H1 (cell line): Measurements from ENCODE around the gene GALNT12. TPM values are rescaled to one million over a fixed set of nuclear protein-coding genes. Genes with fewer than 3 reads are reported as not detected.
A peak's percentile ranks its signal among the peaks of the same experiment; 100 is the strongest.

Experiments
- CTCF ChIA-PET: fragments of 300-600 bp; sonication (Branson Sonifier 250); formaldehyde crosslinking; loops from one replicate; lab custom pipeline; 2021; ENCODE audit not compliant: partially characterized antibody; lab: Charles Lee
- POLR2A ChIA-PET: fragments of 300-600 bp; sonication (Branson Sonifier 250); formaldehyde crosslinking; loops from one replicate; lab custom pipeline; 2021; ENCODE audit warnings: inconsistent platforms; ENCODE audit not compliant: partially characterized antibody; lab: Charles Lee
- DNase-seq, 2 experiments: peaks; one replicate each; pipeline versions ENCODE4 v3.0.0 to v3.0.0-alpha.2; 2010 to 2022; ENCODE audit warnings: low spot score in 2 of 2, low read depth in 1 of 2, mixed read lengths in 1 of 2
- FAIRE-seq: peaks from 2 replicates; lab custom pipeline; 2011; peaks lifted over from hg19 to GRCh38; lab: Jason Lieb, UNC
- H2AFZ ChIP-seq: 2 replicates; pipeline ENCODE4 v1.8.1; 2012; ENCODE audit warnings: low read length, inconsistent platforms
- H2AK5ac ChIP-seq: 2 replicates; pipeline ENCODE4 v1.6.1; 2013; ENCODE audit warnings: low read depth, low read length
- H2BK120ac ChIP-seq: replicated peaks from 2 replicates; pipeline ENCODE3; 2013; ENCODE audit warnings: low read depth, low read length, inconsistent platforms
- H2BK12ac ChIP-seq: 2 replicates; pipeline ENCODE4 v1.6.1; 2013; ENCODE audit warnings: low read depth, low read length
- H2BK15ac ChIP-seq: 2 replicates; pipeline ENCODE4 v1.6.1; 2013; ENCODE audit warnings: low read length
- H2BK20ac ChIP-seq: 2 replicates; pipeline ENCODE4 v1.6.1; 2013; ENCODE audit warnings: low read length
- H2BK5ac ChIP-seq: 2 replicates; pipeline ENCODE4 v1.6.1; 2013; ENCODE audit warnings: low read depth, low read length
- H3K14ac ChIP-seq: 2 replicates; pipeline ENCODE4 v1.6.1; 2013; ENCODE audit warnings: inconsistent platforms; ENCODE audit not compliant: insufficient read length
- H3K18ac ChIP-seq: 2 replicates; pipeline ENCODE4 v1.6.1; 2013; ENCODE audit warnings: low read length; ENCODE audit errors: extremely low read depth
- H3K23ac ChIP-seq: 2 replicates; pipeline ENCODE4 v1.6.1; 2013; ENCODE audit warnings: inconsistent platforms; ENCODE audit not compliant: insufficient read length
- H3K23me2 ChIP-seq: 2 replicates; pipeline ENCODE4 v1.6.1; 2013; ENCODE audit warnings: low read depth, low read length
- H3K27ac ChIP-seq: 2 replicates; pipeline ENCODE4 v1.6.1; 2011; ENCODE audit warnings: low read depth, low read length, inconsistent platforms
- H3K27me3 ChIP-seq, 4 experiments: replicated peaks in 1 of 4; 1 replicate in 1 of 4; 2 replicates in 3 of 4; pipeline versions ENCODE4 v1.6.1 to v1.8.1; 2011 to 2013; ENCODE audit warnings: low read length in 3 of 4, mild to moderate bottlenecking in 3 of 4, inconsistent platforms in 2 of 4, mixed read lengths in 2 of 4, moderate library complexity in 1 of 4; ENCODE audit not compliant: control insufficient read depth in 3 of 4, insufficient read depth in 3 of 4; ENCODE audit errors: extremely low read depth in 1 of 4
- H3K36me3 ChIP-seq, 4 experiments: 2 replicates each; pipeline versions ENCODE4 v1.6.1 to v1.8.1; 2011 to 2013; ENCODE audit warnings: mild to moderate bottlenecking in 4 of 4, low read length in 3 of 4, moderate library complexity in 2 of 4, control low read depth in 1 of 4, inconsistent platforms in 1 of 4; ENCODE audit not compliant: insufficient read depth in 4 of 4, control insufficient read depth in 2 of 4
- H3K4ac ChIP-seq: replicated peaks from 2 replicates; pipeline ENCODE3; 2013; ENCODE audit warnings: low read length, low read depth, mixed read lengths, inconsistent platforms; ENCODE audit not compliant: insufficient read length
- H3K4me1 ChIP-seq, 4 experiments: replicated peaks in 1 of 4; 1 replicate in 1 of 4; 2 replicates in 3 of 4; pipeline versions ENCODE4 v1.6.1 to v1.8.1; 2011 to 2013; ENCODE audit warnings: low read length in 3 of 4, inconsistent platforms in 2 of 4, mixed read lengths in 1 of 4; ENCODE audit not compliant: insufficient read depth in 4 of 4, control insufficient read depth in 3 of 4
- H3K4me2 ChIP-seq, 2 experiments: 2 replicates each; pipeline versions ENCODE4 v1.6.1 to v1.8.1; 2011 to 2013; ENCODE audit warnings: low read depth in 2 of 2, low read length in 2 of 2, control low read depth in 1 of 2, inconsistent platforms in 1 of 2, mild to moderate bottlenecking in 1 of 2; ENCODE audit not compliant: insufficient read depth in 1 of 2
- H3K4me3 ChIP-seq, 4 experiments: fragments of 200-600, 300-600 bp in 1 of 4; sonication (generic), shearing (Covaris generic), sonication (Bioruptor Twin) in 1 of 4; 2 replicates each; pipeline versions ENCODE4 v1.5.1 to v1.8.1; 2011 to 2016; ENCODE audit warnings: low read length in 4 of 4, low read depth in 3 of 4, control low read depth in 2 of 4, inconsistent platforms in 2 of 4, mild to moderate bottlenecking in 2 of 4, mixed read lengths in 1 of 4, moderate library complexity in 1 of 4; ENCODE audit not compliant: insufficient read depth in 2 of 4; ENCODE audit errors: extremely low read depth in 1 of 4
- H3K56ac ChIP-seq: replicated peaks from 2 replicates; pipeline ENCODE3; 2013; ENCODE audit warnings: low read depth, mild to moderate bottlenecking, mixed read lengths, low read length, inconsistent platforms; ENCODE audit not compliant: insufficient read length
- H3K79me1 ChIP-seq: 2 replicates; pipeline ENCODE4 v1.6.1; 2013; ENCODE audit warnings: low read depth, low read length, control low read depth
- H3K79me2 ChIP-seq, 2 experiments: 2 replicates each; pipeline versions ENCODE4 v1.6.1 to v1.8.1; 2012 to 2013; ENCODE audit warnings: low read length in 2 of 2, mild to moderate bottlenecking in 2 of 2, inconsistent platforms in 1 of 2; ENCODE audit not compliant: insufficient read depth in 2 of 2, control insufficient read depth in 1 of 2
- H3K9ac ChIP-seq, 4 experiments: replicated peaks in 1 of 4; 1 replicate in 1 of 4; 2 replicates in 3 of 4; pipeline versions ENCODE4 v1.6.1 to v1.8.1; 2011 to 2013; ENCODE audit warnings: low read depth in 3 of 4, low read length in 3 of 4, control low read depth in 2 of 4, mild to moderate bottlenecking in 2 of 4, moderate library complexity in 2 of 4, inconsistent platforms in 1 of 4; ENCODE audit errors: extremely low read depth in 1 of 4
- H3K9me3 ChIP-seq, 2 experiments: 2 replicates each; pipeline versions ENCODE4 v1.6.1 to v1.8.1; 2012 to 2013; ENCODE audit warnings: mild to moderate bottlenecking in 2 of 2, moderate library complexity in 2 of 2, control low read depth in 1 of 2, inconsistent platforms in 1 of 2, low read depth in 1 of 2, low read length in 1 of 2, mixed read lengths in 1 of 2; ENCODE audit not compliant: insufficient read depth in 2 of 2
- H4K20me1 ChIP-seq, 2 experiments: replicated peaks in 1 of 2; 2 replicates each; pipeline versions ENCODE3 to v1.8.1; 2011 to 2013; ENCODE audit warnings: inconsistent platforms in 2 of 2, low read length in 2 of 2, mild to moderate bottlenecking in 1 of 2; ENCODE audit not compliant: insufficient read depth in 2 of 2, control insufficient read depth in 1 of 2
- H4K5ac ChIP-seq: 2 replicates; pipeline ENCODE4 v1.6.1; 2013; ENCODE audit warnings: low read length, low read depth, mixed read lengths, inconsistent platforms; ENCODE audit not compliant: insufficient read length
- H4K8ac ChIP-seq: 2 replicates; pipeline ENCODE4 v1.8.0; 2013; ENCODE audit warnings: mild to moderate bottlenecking, moderate library complexity, low read length, inconsistent platforms; ENCODE audit not compliant: insufficient read depth; ENCODE audit errors: extremely low read depth
- H4K91ac ChIP-seq: replicated peaks from 2 replicates; pipeline ENCODE3; 2013; ENCODE audit warnings: low read length, mixed read lengths, inconsistent platforms; ENCODE audit not compliant: insufficient read length
- CBX5 ChIP-seq: fragments of 300-800, 300-1000 bp; sonication (generic); IDR thresholded peaks from 2 replicates; pipeline ENCODE4 v1.7.1; 2016; ENCODE audit warnings: antibody characterized with exemption, low read length, low read depth
- GTF2F1 ChIP-seq: IDR thresholded peaks from 2 replicates; pipeline ENCODE4 v1.6.1; 2012; ENCODE audit warnings: low read depth, low read length, improper control_type of control experiment, borderline replicate concordance
- KDM4A ChIP-seq: IDR thresholded peaks from one replicate; pipeline ENCODE4 v1.7.1; 2012; ENCODE audit warnings: low read depth, mild to moderate bottlenecking, moderate library complexity, low read length, inconsistent platforms; ENCODE audit not compliant: severe bottlenecking
- TAF1 ChIP-seq: IDR thresholded peaks from 2 replicates; pipeline ENCODE4 v1.6.1; 2011; ENCODE audit warnings: mild to moderate bottlenecking, low read depth, low read length
- TAF7 ChIP-seq: optimal IDR thresholded peaks from 2 replicates; pipeline ENCODE3; 2011; ENCODE audit warnings: low read depth, mild to moderate bottlenecking, inconsistent platforms, low read length, moderate library complexity, borderline replicate concordance
- USF2 ChIP-seq: IDR thresholded peaks from 2 replicates; pipeline ENCODE4 v1.6.1; 2011; ENCODE audit warnings: low read length, improper control_type of control experiment
- WGBS, 2 experiments: shearing (Covaris generic) in 1 of 2; methylation state at CpG; one replicate each; pipeline versions ENCODE4 v1.1.6 to v1.1.7; 2013 to 2015; ENCODE audit warnings: low lambda C conversion rate in 2 of 2, mixed read lengths in 2 of 2, inconsistent platforms in 1 of 2, low coverage in 1 of 2, missing lambda C conversion rate in 1 of 2; ENCODE audit not compliant: insufficient replicate concordance in 2 of 2, insufficient coverage in 1 of 2, insufficient read length in 1 of 2; ENCODE audit errors: extremely low coverage in 1 of 2, missing lambda C conversion rate in 1 of 2; 5-methylcytosine and 5-hydroxymethylcytosine counted together
- polyA plus RNA-seq, 7 experiments: library from polyadenylated mRNA; depleted of rRNA in 3 of 7; stranded (reverse) in 5 of 7; unstranded in 2 of 7; fragments of >200 nt in 5 of 7; fragments of 200-250 nt in 2 of 7; gene quantifications; 1 replicate in 5 of 7; 2 replicates in 1 of 7; 4 replicates in 1 of 7; pipeline versions ENCODE4 v1.2.1 to v1.2.3, GENCODE V29; 2011 to 2013; ENCODE audit warnings: missing spikeins in 2 of 7, mixed read lengths in 2 of 7
- total RNA-seq: library from RNA; stranded (reverse); fragmentation: NEBNext Ultra II Directional; extraction: Animal tissue kit (Norgen Biotek cat#: 25700); gene quantifications from 2 replicates; pipeline ENCODE4 v1.2.1, GENCODE V29; 2021

GALNT12 gene
- total and polyA plus RNA-seq, 2 of the 8 experiments (the other 6 are each of a cell fraction or from before 2014, with no cell fraction given) = 16.2 to 19.6 TPM

DNA sequence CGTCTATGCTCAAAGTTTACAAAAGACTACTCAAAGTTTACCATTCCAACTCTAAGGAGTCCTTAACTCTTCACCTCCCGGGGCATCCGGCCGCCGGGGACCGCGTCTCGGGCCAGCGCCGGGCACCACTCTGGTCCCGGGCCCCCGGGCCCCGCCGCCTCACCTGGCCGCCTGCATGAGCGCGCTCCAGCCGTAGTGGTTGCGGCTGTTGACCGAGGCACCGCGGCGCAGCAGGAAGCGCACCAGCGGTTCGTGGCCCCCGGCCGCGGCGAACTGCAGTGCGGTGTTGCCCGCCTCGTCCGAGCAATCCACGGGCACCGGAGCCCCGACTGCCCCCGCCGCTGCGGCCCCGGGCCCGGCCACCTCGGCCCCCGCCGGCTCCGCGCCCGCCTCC lies 11.5 kb upstream of the GALNT12 start:
- Histone ChIP-seq H4K5ac (no peak overlapping the region), H3K56ac (no peak overlapping the region), H4K20me1 (peaks cover 7 to 13% of the 10 kb centered on the region in 2 experiments), H2AK5ac (no peak overlapping the region), H2AFZ (no peak overlapping the region; the same call in 1 of the 2 replicates), H2BK20ac (no peak overlapping the region), H2BK120ac (no peak overlapping the region), H3K18ac (no peak overlapping the region; the same call in 1 of the 2 replicates), H3K79me2 (peaks cover 0 to 33% of the 10 kb centered on the region in 2 experiments; a peak in 3 of 4 replicates), H3K9ac (peak overlapping the region in 3 of 4 experiments; percentile 29 to 81 (median 49); a peak in 5 of 7 replicates), H3K14ac (no peak overlapping the region), H3K9me3 (no peaks in the 10 kb centered on the region), H3K4me2 (peak overlapping the region; percentile 77 to 90), H3K79me1 (peaks cover 17% of the 10 kb centered on the region), H2BK12ac (no peak overlapping the region), H3K36me3 (no peaks in the 10 kb centered on the region), H3K27me3 (no peaks in the 10 kb centered on the region; a peak in 1 of 7 replicates), H3K23me2 (peaks cover 7% of the 10 kb centered on the region; the same call in 1 of the 2 replicates), H2BK15ac (no peak overlapping the region), H2BK5ac (no peak overlapping the region), H4K8ac (0 out of 2 replicates have a peak overlapping the region, but pooled peaks have one; percentile 53), H3K4ac (no peak overlapping the region), H3K27ac (no peak overlapping the region; the same call in 1 of the 2 replicates), H4K91ac (no peak overlapping the region), H3K4me3 (peak overlapping the region; percentile 63 to 82 (median 68)), H3K23ac (no peak overlapping the region), H3K4me1 (peaks cover 5 to 23% (median 8%) of the 10 kb centered on the region in 4 experiments)
- 2% methylated on average over 30 of the region's 48 CpGs; no CpG with 5 or more reads in 1 of the 2 experiments for WGBS, 2 experiments
- no peak for FAIRE-seq
- peak in 1 of 2 experiments; percentile 62 for DNase-seq
- TF ChIP-seq CBX5 (no peak), TAF7 (no peak), GTF2F1 (no peak), USF2 (no peak), TAF1 (no peak), KDM4A (peak; percentile 91)
- POLR2A ChIA-PET = interaction anchor here (3.2 kb wide), 1 partner anchor 10 kb away, joined by 16 read pairs; no protein-coding TSS in a partner anchor
- CTCF ChIA-PET = interaction anchor here (0.9 to 1.1 kb wide), 3 partner anchors 11 to 50 kb away, joined by 3 to 7 read pairs (median 6); partner anchors contain the start of gene GALNT12
